SJSA1 (cell line): Measurements from ENCODE around the gene RHOV. TPM values are rescaled to one million over a fixed set of nuclear protein-coding genes. Genes with fewer than 3 reads are reported as not detected.

Experiments
- DNase-seq, 2 experiments: peaks; one replicate each; pipeline ENCODE4 v3.0.0-alpha.2; 2015 to 2020; ENCODE audit warnings: low spot score in 2 of 2, low read depth in 1 of 2
- H3K27ac ChIP-seq: fragments of 250-450 bp; sonication (Bioruptor Pico); 2 replicates; pipeline ENCODE4 v1.5.1; 2020; ENCODE audit warnings: mild to moderate bottlenecking, moderate library complexity
- H3K27me3 ChIP-seq: fragments of 250-450 bp; sonication (Bioruptor Pico); replicated peaks from 2 replicates; pipeline ENCODE4 v1.5.1; 2020; ENCODE audit warnings: mild to moderate bottlenecking, moderate library complexity
- H3K36me3 ChIP-seq: fragments of 250-450 bp; sonication (Bioruptor Pico); 2 replicates; pipeline ENCODE4 v1.5.1; 2020; ENCODE audit warnings: mild to moderate bottlenecking
- H3K4me1 ChIP-seq: fragments of 250-450 bp; sonication (Bioruptor Pico); replicated peaks from 2 replicates; pipeline ENCODE4 v1.6.1; 2021; ENCODE audit warnings: mild to moderate bottlenecking
- H3K4me3 ChIP-seq: fragments of 250-450 bp; sonication (Bioruptor Pico); 2 replicates; pipeline ENCODE4 v1.5.1; 2020; ENCODE audit warnings: mild to moderate bottlenecking
- H3K9me3 ChIP-seq: fragments of 250-450 bp; sonication (Bioruptor Pico); replicated peaks from 2 replicates; pipeline ENCODE4 v1.5.1; 2020; ENCODE audit warnings: mild to moderate bottlenecking
- total RNA-seq: library from RNA; depleted of rRNA; stranded (reverse); fragments of >200 nt; shearing (Covaris generic); gene quantifications from 2 replicates; pipeline ENCODE4 v1.2.3, GENCODE V29; 2014; rRNA removed

Gene RHOV, protein sequence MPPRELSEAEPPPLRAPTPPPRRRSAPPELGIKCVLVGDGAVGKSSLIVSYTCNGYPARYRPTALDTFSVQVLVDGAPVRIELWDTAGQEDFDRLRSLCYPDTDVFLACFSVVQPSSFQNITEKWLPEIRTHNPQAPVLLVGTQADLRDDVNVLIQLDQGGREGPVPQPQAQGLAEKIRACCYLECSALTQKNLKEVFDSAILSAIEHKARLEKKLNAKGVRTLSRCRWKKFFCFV
- not detected in 2 replicates for total RNA-seq

DNA sequence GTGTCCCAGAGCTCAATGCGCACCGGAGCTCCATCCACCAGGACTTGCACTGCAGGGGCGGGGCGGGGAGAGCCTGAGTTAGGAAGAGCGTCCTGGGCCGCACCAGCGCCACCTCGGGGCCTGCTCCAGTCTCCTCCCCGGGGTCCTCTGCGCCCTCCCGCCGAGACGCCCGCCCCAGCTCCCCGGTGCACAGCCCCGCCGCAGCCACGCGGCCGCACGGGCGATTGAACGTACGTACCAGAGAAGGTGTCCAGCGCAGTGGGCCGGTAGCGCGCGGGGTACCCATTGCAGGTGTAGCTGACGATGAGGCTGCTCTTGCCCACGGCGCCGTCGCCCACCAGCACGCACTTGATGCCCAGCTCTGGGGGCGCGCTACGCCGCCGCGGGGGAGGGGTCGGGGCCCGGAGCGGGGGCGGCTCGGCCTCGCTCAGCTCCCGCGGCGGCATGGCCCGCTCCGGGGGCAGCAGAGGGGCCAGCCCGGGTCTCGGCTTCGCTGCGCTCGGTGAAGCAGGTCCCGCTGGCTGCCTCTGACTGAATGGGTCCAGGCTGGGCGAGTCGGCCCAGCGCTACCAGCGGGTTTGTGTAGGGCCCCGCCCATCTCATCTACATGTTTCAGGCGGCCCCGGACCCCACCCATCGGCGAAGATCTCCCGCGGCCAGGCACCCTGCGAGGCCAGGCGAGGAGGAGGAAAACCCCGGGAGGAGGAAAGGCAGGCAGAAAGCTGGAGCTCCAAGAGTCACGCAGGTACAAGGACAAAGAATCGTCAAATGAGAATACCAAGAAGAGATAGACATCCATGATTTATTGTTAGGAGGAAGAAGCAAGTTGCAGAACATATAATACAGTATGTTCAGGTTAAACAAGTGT is at the start of gene RHOV:
Gene RHOV (minus strand): TSS at position 541 of the 868 bp plus-strand sequence. CDS start 95 bp downstream, at position 446.
- H3K9me3 ChIP-seq = no peaks in the 10 kb centered on the region
- no peaks in the 10 kb centered on the region for H3K36me3 ChIP-seq
- peak; percentile 22 to 63 for DNase-seq
- peaks cover 10% of the 10 kb centered on the region for H3K4me1 ChIP-seq
- H3K27ac ChIP-seq = no peak within 1 kb of the TSS
- peak within 1 kb of the TSS; percentile 39 for H3K4me3 ChIP-seq
- peaks cover 12% of the 10 kb centered on the region for H3K27me3 ChIP-seq

DNA sequence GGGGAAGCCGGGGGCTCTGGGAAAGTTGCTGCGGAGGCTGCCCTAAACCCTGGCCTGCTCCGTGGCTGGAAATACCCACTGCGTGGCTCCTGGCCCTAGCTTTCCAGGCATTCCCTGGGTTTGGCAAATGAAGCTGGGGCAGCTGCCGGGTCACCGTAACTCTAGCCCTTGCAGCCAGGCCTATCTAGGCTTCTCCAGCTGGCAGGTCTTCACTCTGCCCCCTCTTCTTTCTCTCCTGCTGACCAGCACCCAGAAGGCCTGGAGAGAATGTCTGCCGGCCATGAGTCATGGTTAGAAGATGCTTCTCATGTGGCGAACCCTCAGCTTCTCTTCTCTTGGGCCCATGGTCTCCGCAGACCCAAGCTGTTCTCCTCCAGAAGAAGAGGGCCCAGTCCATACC is 49.5 kb upstream of the RHOV start:
- H3K4me3 ChIP-seq = no peak overlapping the region
- H3K4me1 ChIP-seq = peaks cover 20% of the 10 kb centered on the region
- no peak for DNase-seq
- no peaks in the 10 kb centered on the region for H3K36me3 ChIP-seq
- peaks cover 35% of the 10 kb centered on the region for H3K27me3 ChIP-seq
- H3K9me3 ChIP-seq = no peaks in the 10 kb centered on the region
- H3K27ac ChIP-seq = no peak overlapping the region

DNA sequence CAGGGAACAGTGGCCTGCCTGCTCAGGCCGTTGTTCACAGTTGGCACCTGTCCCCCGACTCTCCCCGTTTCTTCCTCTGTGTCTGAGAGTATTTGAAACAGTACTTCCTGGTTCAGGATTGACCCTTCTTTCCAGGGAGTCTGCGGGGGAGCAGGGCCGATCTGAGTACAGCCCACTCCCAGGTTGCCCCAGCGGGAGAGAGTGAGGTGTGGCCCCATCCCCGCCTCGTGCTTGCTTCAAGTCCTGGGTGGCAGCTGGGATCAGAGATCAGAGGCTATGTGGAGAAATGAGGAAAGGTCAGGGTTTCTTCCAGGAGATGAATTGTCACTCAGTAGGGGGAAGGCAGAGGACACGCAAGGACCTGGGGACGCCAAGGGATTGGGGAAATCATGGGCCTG is 48.6 kb upstream of the RHOV start:
- DNase-seq = no peak
- Histone ChIP-seq H3K36me3 (no peaks in the 10 kb centered on the region), H3K27me3 (peaks cover 26% of the 10 kb centered on the region), H3K9me3 (no peaks in the 10 kb centered on the region), H3K4me3 (no peak overlapping the region), H3K4me1 (peaks cover 15% of the 10 kb centered on the region), H3K27ac (no peak overlapping the region)

DNA sequence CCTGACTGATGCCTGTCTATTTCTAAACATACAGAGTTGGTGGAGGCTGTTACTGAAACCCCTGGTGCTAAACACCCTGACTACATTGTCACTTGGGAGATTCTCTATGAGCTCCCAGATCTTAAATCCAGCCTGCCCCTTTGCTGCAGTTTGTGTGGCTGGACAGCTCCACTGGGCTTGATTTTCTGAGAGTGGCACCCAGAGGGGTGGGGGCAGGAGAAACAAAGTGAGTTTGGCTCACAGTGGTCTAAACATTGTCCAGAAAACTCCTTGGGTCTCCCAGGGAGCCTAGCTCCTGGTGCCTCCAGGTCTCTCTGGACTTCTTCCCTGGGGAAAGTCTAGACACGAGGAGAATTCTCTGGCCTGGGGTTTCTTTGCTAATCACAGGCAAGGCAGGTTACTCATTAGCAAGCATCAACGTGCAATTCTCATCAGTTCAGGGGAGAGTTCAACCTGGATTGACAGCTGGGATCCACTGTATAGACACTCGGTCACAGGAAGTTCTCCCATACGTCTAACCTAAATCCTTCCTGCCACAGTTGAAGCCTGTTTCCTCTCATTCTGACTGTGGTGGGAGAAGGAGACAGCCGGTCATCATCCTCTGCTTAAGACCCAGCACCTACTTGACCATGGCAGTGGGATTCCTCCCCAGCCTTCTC is 48.0 kb upstream of the RHOV start:
- Histone ChIP-seq H3K27me3 (peaks cover 21% of the 10 kb centered on the region), H3K27ac (no peak overlapping the region), H3K4me3 (no peak overlapping the region), H3K4me1 (peaks cover 15% of the 10 kb centered on the region), H3K36me3 (no peaks in the 10 kb centered on the region), H3K9me3 (no peaks in the 10 kb centered on the region)
- no peak for DNase-seq

DNA sequence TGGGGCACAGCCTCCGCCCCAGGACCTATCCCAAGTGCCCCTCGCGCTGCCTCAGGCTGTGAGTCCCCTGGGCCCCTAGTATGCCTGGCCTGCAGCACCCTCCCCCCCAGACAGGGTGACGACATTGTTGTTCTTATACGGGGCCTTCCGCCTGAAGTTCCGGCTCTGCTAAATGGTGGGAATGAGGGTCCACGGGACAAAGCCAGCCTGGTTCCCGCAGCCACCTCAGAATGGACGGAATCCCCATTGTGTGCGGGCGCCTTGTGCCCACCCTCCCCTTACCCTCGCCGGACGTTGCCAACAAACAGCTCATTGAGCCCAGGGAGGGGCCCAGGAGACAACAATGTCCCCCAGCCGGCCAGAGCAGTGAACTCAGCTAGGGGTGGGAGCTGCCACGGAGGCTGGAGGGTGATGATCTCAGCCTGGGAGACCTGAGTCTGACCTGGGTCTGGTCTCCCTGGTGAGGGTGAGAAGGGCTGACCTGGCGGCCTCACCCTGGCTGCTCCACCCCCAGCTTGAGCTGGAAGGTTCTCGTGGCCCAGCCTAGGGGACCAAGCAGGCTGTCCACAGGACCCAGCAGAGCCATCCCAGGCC is 44.9 kb upstream of the RHOV start:
- H3K27me3 ChIP-seq = no peaks in the 10 kb centered on the region
- no peak for DNase-seq
- no peak overlapping the region for H3K27ac ChIP-seq
- H3K4me1 ChIP-seq = peaks cover 7% of the 10 kb centered on the region
- H3K4me3 ChIP-seq = no peak overlapping the region
- H3K9me3 ChIP-seq = no peaks in the 10 kb centered on the region
- no peaks in the 10 kb centered on the region for H3K36me3 ChIP-seq

DNA sequence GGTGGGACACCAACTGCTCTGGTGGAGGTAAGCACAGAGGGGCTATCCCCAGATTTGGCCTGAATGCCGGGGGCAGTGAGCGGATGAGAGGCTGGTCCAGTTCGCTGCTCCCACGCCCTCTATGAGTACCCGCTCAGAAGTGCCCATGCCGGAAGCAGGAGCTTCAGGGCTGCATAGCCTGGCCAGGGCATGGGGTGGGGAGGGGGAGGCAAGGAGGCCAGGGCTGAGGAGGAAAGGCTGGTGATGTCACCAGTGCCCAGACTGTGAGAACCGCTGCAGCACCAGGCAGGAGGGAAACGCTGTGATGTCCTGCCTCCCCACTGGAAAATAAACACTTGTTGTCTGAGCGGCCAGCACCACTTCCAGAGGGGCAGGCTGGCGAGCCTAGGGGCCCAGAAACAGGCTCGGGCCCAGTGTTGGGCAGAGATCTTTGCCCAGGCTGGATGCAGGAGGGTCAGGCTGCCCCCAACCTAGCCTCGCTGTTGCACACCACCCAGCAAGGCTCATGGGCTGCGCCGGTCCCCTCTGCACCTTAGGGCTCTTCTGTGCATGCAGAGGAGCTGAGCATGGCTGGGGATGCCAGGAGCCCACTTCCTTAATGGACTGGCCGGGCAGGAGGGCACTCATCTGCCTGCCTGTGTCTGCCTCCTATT is 44.2 kb upstream of the RHOV start:
- Histone ChIP-seq H3K27ac (no peak overlapping the region), H3K27me3 (no peaks in the 10 kb centered on the region), H3K9me3 (no peaks in the 10 kb centered on the region), H3K36me3 (no peaks in the 10 kb centered on the region), H3K4me3 (no peak overlapping the region), H3K4me1 (peaks cover 7% of the 10 kb centered on the region)
- DNase-seq = no peak

DNA sequence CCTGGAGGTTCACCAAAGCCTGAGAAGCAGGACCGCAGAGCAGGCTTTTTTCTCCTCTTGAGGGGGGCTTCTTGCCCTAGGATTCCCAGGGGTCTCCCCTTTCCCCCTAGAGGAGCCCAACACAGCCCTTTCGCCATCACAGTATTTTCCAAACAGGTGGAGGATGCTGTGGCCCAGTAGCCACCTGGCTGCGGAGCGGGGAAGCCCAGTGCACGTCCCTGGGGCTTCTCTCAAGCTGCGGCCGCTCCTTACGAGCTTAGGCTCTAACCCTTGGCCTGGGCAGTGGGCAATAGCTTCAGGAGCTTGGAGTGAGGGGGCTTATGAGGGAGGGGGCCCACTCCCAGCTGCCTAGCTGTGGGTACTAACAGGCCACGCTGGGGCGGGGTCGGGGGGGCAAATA is 43.6 kb upstream of the RHOV start:
- Histone ChIP-seq H3K4me1 (peaks cover 7% of the 10 kb centered on the region), H3K9me3 (no peaks in the 10 kb centered on the region), H3K27ac (no peak overlapping the region), H3K4me3 (no peak overlapping the region), H3K27me3 (no peaks in the 10 kb centered on the region), H3K36me3 (no peaks in the 10 kb centered on the region)
- DNase-seq = no peak

DNA sequence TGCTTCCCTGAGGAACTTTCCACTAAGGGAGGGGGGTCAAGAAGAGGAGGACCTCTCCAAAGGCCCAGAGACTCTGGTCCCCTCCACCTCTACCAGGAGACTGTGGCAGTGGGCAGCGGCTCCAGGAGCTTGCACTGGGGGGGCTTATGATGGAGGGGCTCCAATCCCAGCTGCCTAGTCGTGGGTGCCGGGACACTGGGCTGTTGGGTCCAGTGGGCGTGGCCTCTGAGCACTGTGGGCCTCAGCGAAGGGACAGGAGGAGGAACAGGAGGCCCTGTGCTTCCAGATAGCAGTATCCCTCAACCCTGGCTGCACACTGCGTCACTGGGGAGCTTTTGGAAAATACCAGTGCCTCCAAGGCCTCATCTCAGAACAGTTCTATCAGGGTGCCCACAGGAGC is 41.6 kb upstream of the RHOV start:
- Histone ChIP-seq H3K4me3 (no peak overlapping the region), H3K4me1 (peaks cover 7% of the 10 kb centered on the region), H3K27ac (no peak overlapping the region), H3K27me3 (no peaks in the 10 kb centered on the region), H3K36me3 (no peaks in the 10 kb centered on the region), H3K9me3 (no peaks in the 10 kb centered on the region)
- DNase-seq = no peak

DNA sequence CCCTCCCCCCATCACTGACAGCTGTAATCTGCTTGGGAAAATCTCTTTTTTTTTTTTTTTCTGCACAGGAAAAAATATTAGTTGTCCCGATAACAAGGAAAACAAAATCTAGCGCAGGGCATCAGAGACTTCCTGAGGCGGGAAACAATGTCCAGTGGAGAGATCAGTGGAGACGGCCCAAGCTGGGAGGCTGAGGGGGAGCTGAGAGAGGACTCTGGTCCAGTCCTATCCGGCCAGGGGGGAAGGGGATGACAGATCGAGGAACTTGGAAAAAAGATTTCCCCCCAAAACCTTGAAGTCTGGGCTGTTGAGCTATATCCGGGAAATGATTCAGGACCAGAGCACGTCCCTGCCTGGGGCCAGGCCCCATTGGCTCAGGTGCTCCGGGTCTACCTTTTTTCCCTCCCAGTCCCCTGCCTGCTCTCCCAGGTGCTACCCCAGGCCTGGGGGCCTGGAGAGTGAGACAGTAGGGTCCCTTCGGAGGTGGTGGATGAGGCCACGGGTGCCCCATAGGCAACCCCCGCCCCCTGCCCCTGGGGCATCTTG is 41.2 kb upstream of the RHOV start:
- H3K4me1 ChIP-seq = peaks cover 7% of the 10 kb centered on the region
- no peak overlapping the region for H3K27ac ChIP-seq
- H3K27me3 ChIP-seq = no peaks in the 10 kb centered on the region
- H3K9me3 ChIP-seq = no peaks in the 10 kb centered on the region
- H3K4me3 ChIP-seq = no peak overlapping the region
- no peak for DNase-seq
- H3K36me3 ChIP-seq = no peaks in the 10 kb centered on the region

DNA sequence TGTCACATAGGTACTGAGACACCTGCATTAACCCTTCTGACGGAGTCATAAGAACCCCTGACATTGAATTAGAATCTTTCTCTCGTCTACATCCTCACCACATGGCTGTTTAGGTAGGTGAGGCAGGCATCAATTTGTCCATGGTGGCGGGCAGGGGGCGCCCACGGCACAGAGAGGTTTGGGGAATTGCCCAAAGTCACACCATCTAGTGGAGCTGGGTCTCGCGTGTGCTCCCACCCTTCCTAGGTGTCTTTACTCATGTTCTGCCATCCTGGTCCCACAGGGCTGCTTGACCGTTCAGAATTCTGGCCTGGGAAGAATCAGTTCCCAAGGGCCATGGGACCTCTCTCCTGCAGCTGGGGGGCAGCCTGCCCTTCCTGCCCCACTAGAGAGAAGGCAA is 40.5 kb upstream of the RHOV start:
- H3K36me3 ChIP-seq = no peaks in the 10 kb centered on the region
- no peaks in the 10 kb centered on the region for H3K9me3 ChIP-seq
- no peak overlapping the region for H3K27ac ChIP-seq
- DNase-seq = no peak
- no peak overlapping the region for H3K4me3 ChIP-seq
- peaks cover 7% of the 10 kb centered on the region for H3K4me1 ChIP-seq
- no peaks in the 10 kb centered on the region for H3K27me3 ChIP-seq

DNA sequence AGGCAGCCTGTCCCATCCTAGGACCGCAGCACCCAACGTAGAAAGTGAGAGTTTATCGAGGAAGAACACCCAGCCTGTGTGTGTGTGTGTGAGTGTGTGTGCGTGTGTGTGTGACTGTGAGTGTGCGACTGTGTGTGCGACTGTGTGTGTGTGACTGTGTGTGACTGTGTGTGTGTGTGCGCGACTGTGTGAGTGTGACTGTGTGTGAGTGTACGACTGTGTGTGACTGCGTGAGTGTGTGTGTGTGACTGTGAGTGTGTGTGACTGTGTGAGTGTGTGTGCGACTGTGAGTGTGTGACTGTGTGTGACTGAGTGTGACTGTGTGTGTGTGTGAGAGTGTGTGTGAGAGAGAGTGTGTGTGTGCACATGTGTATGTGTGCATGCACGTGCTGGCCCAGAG is 40.0 kb upstream of the RHOV start:
- Histone ChIP-seq H3K36me3 (no peaks in the 10 kb centered on the region), H3K4me1 (peaks cover 5% of the 10 kb centered on the region), H3K27ac (no peak overlapping the region), H3K27me3 (no peaks in the 10 kb centered on the region), H3K9me3 (no peaks in the 10 kb centered on the region), H3K4me3 (no peak overlapping the region)
- DNase-seq = no peak

DNA sequence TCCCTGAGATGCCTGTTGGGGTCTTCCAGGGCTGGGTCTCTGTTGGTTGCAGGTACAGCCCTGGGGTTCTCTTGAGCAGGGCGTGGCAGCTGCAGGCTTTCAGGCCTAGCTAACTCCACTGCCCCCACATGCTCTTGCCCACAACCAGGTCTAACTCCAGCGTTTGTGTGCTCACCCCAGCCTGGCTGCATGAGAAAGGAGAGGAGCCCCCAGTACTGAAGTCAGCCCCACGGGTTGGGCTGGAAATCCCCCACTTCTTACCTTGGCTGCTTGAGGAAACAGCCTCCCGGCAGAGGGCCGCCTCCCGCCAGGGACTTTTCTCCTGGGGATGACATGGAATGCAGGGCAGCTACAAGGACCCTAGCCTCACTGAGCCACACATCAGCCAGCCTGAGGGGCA is 38.4 kb upstream of the RHOV start:
- H3K27me3 ChIP-seq = no peaks in the 10 kb centered on the region
- no peaks in the 10 kb centered on the region for H3K36me3 ChIP-seq
- no peak for DNase-seq
- no peaks in the 10 kb centered on the region for H3K9me3 ChIP-seq
- no peak overlapping the region for H3K4me3 ChIP-seq
- no peak overlapping the region for H3K27ac ChIP-seq
- no peaks in the 10 kb centered on the region for H3K4me1 ChIP-seq

DNA sequence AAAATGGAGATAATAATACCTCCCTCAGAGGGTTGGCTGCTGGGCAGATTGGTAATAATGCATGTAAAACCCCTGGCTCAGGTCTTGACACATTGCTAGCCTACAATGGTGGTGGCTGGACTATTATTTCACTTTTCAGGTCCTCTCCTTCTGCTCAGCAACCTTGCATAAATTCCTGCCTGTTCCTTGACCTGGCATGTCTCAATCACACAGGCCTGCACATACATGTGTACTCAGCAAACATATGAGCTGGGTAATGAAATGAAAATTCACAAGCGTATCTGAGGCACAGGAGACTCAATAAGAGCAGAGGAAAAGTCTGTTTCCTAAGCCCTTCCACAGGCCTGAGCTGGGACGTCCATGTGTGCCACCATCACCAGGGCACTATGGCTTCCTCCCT is 37.7 kb upstream of the RHOV start:
- Histone ChIP-seq H3K9me3 (no peaks in the 10 kb centered on the region), H3K27me3 (no peaks in the 10 kb centered on the region), H3K36me3 (0 out of 2 replicates have a peak, but pooled peaks cover under 1% of the 10 kb centered on the region), H3K4me1 (peaks cover 7% of the 10 kb centered on the region), H3K27ac (no peak overlapping the region), H3K4me3 (no peak overlapping the region)
- DNase-seq = no peak
